GM12873 (cell line): ENCODE results near the gene SCD5.

Experiments
- CTCF ChIP-seq: IDR thresholded peaks from 2 replicates; pipeline ENCODE4 v1.5.1; 2012; ENCODE audit warnings: low read depth, mild to moderate bottlenecking, moderate library complexity, low read length, control low read depth; ENCODE audit not compliant: insufficient read depth; ENCODE audit errors: missing control alignments

SCD5 gene

GRCh38 chr4:82618103-82618720, 180.4 kb downstream of the SCD5 start:
- no peak for TF ChIP-seq CTCF

- no peak for TF ChIP-seq CTCF
Measured at GRCh38 chr4:82614838-82615449, 183.7 kb downstream of the SCD5 start.

- TF ChIP-seq CTCF, result no peak
Measured at GRCh38 chr4:82613121-82613520, 185.5 kb downstream of the SCD5 start.

GRCh38 chr4:82611982-82612381, 186.6 kb downstream of the SCD5 start:
- no peak for TF ChIP-seq CTCF

- no peak for TF ChIP-seq CTCF
Measured at GRCh38 chr4:82611527-82611926, 187.1 kb downstream of the SCD5 start.

- no peak for TF ChIP-seq CTCF
Measured at GRCh38 chr4:82610041-82610440, 188.6 kb downstream of the SCD5 start.

- TF ChIP-seq CTCF, result no peak
Measured at GRCh38 chr4:82606622-82607021, 192.0 kb downstream of the SCD5 start.
